ENCODE measurements around the gene FBXL17. TPM values are rescaled to one million over a fixed set of nuclear protein-coding genes. Genes with fewer than 3 reads are reported as not detected.

FBXL17 gene
- total RNA-seq, 1 donor from 2014 or later = 11.6 TPM

DNA sequence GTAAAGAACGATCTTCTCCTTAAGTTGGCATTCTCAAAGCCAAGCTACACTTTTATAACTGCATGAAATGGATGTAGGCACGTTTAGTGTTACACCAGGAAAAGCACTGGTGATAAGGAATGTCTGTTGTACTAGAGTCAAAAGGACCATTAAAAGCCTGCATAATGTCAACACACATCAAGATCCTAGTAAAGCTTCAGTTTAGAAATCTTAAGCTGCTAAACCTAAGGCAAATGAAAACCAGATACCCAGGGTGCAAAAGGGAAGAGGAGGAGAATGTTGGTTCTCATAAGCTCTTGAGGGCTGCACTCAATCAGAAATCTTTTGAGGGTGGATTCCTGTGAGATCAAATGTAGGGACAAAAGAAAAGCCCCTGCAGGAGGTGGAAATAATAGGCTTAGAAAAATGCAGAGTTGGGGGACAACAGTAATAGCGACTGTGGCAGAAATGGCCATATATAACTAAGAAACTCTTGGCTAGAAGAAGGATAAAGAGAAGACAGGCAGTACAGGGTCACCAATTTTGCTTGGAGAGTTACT lies 148.2 kb downstream of the FBXL17 start:
- H3K4me3 ChIP-seq (ENCODE audit: low read depth, low read length) = no peak overlapping the region
- TF ChIP-seq, protein P1, sequence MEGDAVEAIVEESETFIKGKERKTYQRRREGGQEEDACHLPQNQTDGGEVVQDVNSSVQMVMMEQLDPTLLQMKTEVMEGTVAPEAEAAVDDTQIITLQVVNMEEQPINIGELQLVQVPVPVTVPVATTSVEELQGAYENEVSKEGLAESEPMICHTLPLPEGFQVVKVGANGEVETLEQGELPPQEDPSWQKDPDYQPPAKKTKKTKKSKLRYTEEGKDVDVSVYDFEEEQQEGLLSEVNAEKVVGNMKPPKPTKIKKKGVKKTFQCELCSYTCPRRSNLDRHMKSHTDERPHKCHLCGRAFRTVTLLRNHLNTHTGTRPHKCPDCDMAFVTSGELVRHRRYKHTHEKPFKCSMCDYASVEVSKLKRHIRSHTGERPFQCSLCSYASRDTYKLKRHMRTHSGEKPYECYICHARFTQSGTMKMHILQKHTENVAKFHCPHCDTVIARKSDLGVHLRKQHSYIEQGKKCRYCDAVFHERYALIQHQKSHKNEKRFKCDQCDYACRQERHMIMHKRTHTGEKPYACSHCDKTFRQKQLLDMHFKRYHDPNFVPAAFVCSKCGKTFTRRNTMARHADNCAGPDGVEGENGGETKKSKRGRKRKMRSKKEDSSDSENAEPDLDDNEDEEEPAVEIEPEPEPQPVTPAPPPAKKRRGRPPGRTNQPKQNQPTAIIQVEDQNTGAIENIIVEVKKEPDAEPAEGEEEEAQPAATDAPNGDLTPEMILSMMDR (IDR thresholded peaks at IDR 0.05; ENCODE audit: insufficient read depth, low read length, poor library complexity, severe bottlenecking) = no peak
- no peak for DNase-seq (ENCODE audit: low read depth)
- H3K27me3 ChIP-seq (ENCODE audit: control insufficient read depth, insufficient read depth, low read length) = no peaks in the 10 kb centered on the region
- H3K36me3 ChIP-seq (ENCODE audit: control insufficient read depth, insufficient read depth, low read length) = no peaks in the 10 kb centered on the region

DNA sequence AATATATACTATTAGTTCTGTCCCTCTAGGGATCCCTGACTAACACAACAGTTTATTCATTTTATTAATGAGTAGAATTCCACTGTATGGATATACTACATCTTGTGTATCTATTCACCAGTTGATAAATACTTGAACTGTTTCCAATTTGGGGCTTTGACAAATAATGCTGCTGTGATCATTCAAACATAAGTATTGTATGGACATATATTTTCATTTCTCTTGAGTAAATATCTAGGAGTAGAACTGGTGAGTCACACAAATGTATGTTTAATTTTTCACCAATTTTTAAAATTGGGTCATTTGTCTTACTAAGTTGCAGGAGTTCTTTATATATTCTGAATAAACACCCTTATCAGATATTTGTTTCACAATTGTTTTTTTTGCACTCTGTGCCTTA lies 149.1 kb downstream of the FBXL17 start:
- H3K36me3 ChIP-seq (ENCODE audit: control insufficient read depth, insufficient read depth, low read length) = no peaks in the 10 kb centered on the region
- no peak overlapping the region for H3K4me3 ChIP-seq (ENCODE audit: low read depth, low read length)
- no peak for DNase-seq (ENCODE audit: low read depth)
- TF ChIP-seq, protein P1 (IDR thresholded peaks at IDR 0.05; ENCODE audit: insufficient read depth, low read length, poor library complexity, severe bottlenecking) = no peak
- no peaks in the 10 kb centered on the region for H3K27me3 ChIP-seq (ENCODE audit: control insufficient read depth, insufficient read depth, low read length)

DNA sequence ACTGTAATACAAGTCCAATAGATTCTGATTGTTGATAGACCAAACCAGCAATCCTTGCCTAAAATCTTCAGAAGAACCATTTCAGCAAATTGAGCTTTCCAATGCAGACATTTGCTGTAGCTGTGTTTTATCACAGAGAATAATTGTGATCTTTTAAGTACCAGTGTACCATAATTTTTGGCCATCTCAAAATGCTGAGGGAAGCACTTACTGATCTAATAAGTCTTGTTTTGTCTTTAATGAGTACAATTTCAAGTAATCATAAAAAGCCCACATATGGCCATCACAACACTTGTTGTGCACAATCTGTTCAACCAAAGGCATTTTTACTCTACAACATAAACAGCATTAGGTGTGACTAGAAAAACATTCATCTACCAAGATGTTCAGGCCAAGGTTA lies 159.9 kb downstream of the FBXL17 start:
- no peak overlapping the region for H3K4me3 ChIP-seq (ENCODE audit: low read depth, low read length)
- no peaks in the 10 kb centered on the region for H3K27me3 ChIP-seq (ENCODE audit: control insufficient read depth, insufficient read depth, low read length)
- no peaks in the 10 kb centered on the region for H3K36me3 ChIP-seq (ENCODE audit: control insufficient read depth, insufficient read depth, low read length)
- TF ChIP-seq, protein P1 (IDR thresholded peaks at IDR 0.05; ENCODE audit: insufficient read depth, low read length, poor library complexity, severe bottlenecking) = no peak
- DNase-seq (ENCODE audit: low read depth) = no peak

DNA sequence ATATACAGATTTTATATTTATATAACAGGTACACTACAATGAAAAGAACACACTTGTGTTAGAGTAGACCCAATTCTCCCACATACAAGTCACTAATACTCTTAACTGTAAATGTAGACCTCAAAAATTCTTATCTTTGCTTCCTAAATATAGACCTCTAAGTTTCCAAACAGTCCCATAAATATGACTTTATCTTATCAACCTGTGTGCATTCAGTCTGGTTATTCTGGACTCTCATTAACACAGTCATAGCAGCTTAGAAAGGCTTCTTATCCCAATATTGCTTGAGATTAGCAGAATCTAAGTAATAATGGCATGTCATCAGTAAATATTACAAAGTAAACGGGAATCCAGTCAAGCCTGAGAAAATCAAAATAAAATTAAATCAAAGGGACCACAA lies 161.1 kb downstream of the FBXL17 start:
- no peak overlapping the region for H3K4me3 ChIP-seq (ENCODE audit: low read depth, low read length)
- H3K27me3 ChIP-seq (ENCODE audit: control insufficient read depth, insufficient read depth, low read length) = no peaks in the 10 kb centered on the region
- TF ChIP-seq, protein P1 (IDR thresholded peaks at IDR 0.05; ENCODE audit: insufficient read depth, low read length, poor library complexity, severe bottlenecking) = no peak
- H3K36me3 ChIP-seq (ENCODE audit: control insufficient read depth, insufficient read depth, low read length) = no peaks in the 10 kb centered on the region
- no peak for DNase-seq (ENCODE audit: low read depth)

DNA sequence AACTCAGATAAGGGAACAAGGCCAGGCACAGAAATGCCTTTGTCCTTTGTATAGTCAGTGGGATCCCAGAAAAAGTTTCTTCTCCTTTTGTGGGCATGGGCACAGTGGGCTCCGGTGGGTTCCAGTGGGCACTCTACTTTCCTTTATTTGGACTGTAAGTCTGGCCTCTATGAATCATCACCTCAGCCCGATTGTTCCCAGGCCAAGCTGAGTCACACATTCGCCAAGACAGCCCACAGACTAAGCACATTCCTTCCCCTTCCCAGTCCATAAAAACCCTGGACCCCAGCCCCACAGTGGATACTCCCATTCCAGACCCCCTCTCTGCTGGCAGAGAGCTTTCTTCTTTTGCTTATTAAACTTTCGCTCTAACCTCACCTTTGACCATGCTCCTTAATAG lies 165.0 kb downstream of the FBXL17 start:
- Histone ChIP-seq H3K27me3 (ENCODE audit: control insufficient read depth, insufficient read depth, low read length) (no peaks in the 10 kb centered on the region), H3K4me3 (ENCODE audit: low read depth, low read length) (no peak overlapping the region), H3K36me3 (ENCODE audit: control insufficient read depth, insufficient read depth, low read length) (no peaks in the 10 kb centered on the region)
- DNase-seq (ENCODE audit: low read depth) = peak; percentile 38
- TF ChIP-seq, protein P1 (IDR thresholded peaks at IDR 0.05; ENCODE audit: insufficient read depth, low read length, poor library complexity, severe bottlenecking) = no peak

DNA sequence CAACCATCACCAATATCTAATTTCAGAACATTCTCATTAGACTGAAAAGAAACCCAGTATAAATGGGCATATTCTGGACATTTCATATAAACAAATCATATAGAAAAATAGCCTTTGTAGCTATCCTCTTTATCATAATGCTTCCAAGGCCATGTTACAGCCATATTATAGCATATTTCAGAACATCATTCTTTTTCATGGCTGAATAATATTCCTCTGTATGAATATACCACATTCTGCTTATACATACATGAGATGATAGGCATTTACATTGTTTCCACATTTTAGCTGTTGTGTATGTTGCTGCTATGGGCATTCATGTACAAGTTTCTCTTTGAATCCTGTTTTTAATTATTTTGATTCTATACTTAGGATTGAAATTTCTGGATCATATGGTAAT lies 167.0 kb downstream of the FBXL17 start:
- Histone ChIP-seq H3K36me3 (ENCODE audit: control insufficient read depth, insufficient read depth, low read length) (no peaks in the 10 kb centered on the region), H3K27me3 (ENCODE audit: control insufficient read depth, insufficient read depth, low read length) (no peaks in the 10 kb centered on the region), H3K4me3 (ENCODE audit: low read depth, low read length) (no peak overlapping the region)
- DNase-seq (ENCODE audit: low read depth) = no peak
- TF ChIP-seq, protein P1 (IDR thresholded peaks at IDR 0.05; ENCODE audit: insufficient read depth, low read length, poor library complexity, severe bottlenecking) = no peak

Data from kidney epithelial cell (primary cell).